HepG2 (cell line): ENCODE results near the gene HMGN4. TPM values are rescaled to one million over a fixed set of nuclear protein-coding genes. Genes with fewer than 3 reads are reported as not detected.
A peak's percentile ranks its signal among the peaks of the same experiment; 100 is the strongest.

ENCODE experiments used
- DNMT3B ChIP-seq: conservative IDR thresholded peaks from 2 replicates; pipeline ENCODE4 v1.6.1; 2016; ENCODE audit warnings: missing biosample characterization, control low read depth
- HHEX ChIP-seq: IDR thresholded peaks from 2 replicates; pipeline ENCODE4 v1.6.1; 2016; ENCODE audit warnings: control low read depth
- HMG20B ChIP-seq: conservative IDR thresholded peaks from 2 replicates; pipeline ENCODE4 v1.6.1; 2016; ENCODE audit warnings: missing genetic modification reagents, missing compliant biosample characterization
- ISL2 ChIP-seq: sonication (generic); formaldehyde crosslinking; IDR thresholded peaks from 2 replicates; pipeline ENCODE4 v1.5.0; 2020; ENCODE audit warnings: missing genetic modification reagents
- JDP2 ChIP-seq: sonication (generic); formaldehyde crosslinking; IDR thresholded peaks from 2 replicates; pipeline ENCODE4 v1.8.1; 2022; ENCODE audit warnings: missing genetic modification reagents, borderline replicate concordance
- KDM3A ChIP-seq: IDR thresholded peaks from 2 replicates; pipeline ENCODE4 v1.6.1; 2018; ENCODE audit warnings: low read depth, missing compliant biosample characterization
- NR1H2 ChIP-seq: sonication (generic); formaldehyde crosslinking; IDR thresholded peaks from 2 replicates; pipeline ENCODE4 v1.8.1; 2022; ENCODE audit warnings: low read depth, missing genetic modification reagents, borderline replicate concordance
- SAFB2 ChIP-seq: sonication (generic); formaldehyde crosslinking; IDR thresholded peaks from 2 replicates; pipeline ENCODE4 v1.5.1; 2020; ENCODE audit warnings: missing genetic modification reagents, low read depth, mild to moderate bottlenecking, borderline replicate concordance
- TBX2 ChIP-seq: sonication (generic); formaldehyde crosslinking; IDR thresholded peaks from 2 replicates; pipeline ENCODE4 v1.5.0; 2020; ENCODE audit warnings: missing genetic modification reagents, mild to moderate bottlenecking, borderline replicate concordance
- ZNF17 ChIP-seq: sonication (generic); formaldehyde crosslinking; IDR thresholded peaks from 2 replicates; pipeline ENCODE4 v1.5.0; 2020; ENCODE audit warnings: mild to moderate bottlenecking, missing genetic modification reagents
- ZNF253 ChIP-seq: sonication (generic); formaldehyde crosslinking; IDR thresholded peaks from 2 replicates; pipeline ENCODE4 v1.8.0; 2022; ENCODE audit warnings: mild to moderate bottlenecking, missing genetic modification reagents, borderline replicate concordance
- ZNF329 ChIP-seq: sonication (generic); formaldehyde crosslinking; IDR thresholded peaks from 2 replicates; pipeline ENCODE4 v1.9.0; 2021; ENCODE audit warnings: low read depth, mild to moderate bottlenecking, missing genetic modification reagents
- ZNF33B ChIP-seq: sonication (generic); formaldehyde crosslinking; IDR thresholded peaks from 2 replicates; pipeline ENCODE4 v1.5.1; 2020; ENCODE audit warnings: mild to moderate bottlenecking, missing genetic modification reagents
- polyA plus RNA-seq, 8 experiments: library from polyadenylated mRNA; depleted of rRNA in 3 of 8; stranded (reverse) in 7 of 8; unstranded in 1 of 8; fragments of >200 nt; fragmentation: Illumina TruSeq in 4 of 8; extraction: Trizol in 4 of 8; gene quantifications; 2 replicates each; pipeline versions ENCODE4 v1.2.1 to v1.2.3, GENCODE V29; 2011 to 2016; ENCODE audit warnings: low read depth in 4 of 8, missing spikeins in 1 of 8, mixed read lengths in 1 of 8; ENCODE audit not compliant: insufficient read depth in 1 of 8
- total RNA-seq, 5 experiments: library from RNA; depleted of rRNA; stranded (reverse); fragments of >200 nt; fragmentation: Illumina TruSeq; extraction: Trizol; gene quantifications; 2 replicates each; pipeline ENCODE4 v1.2.3, GENCODE V29; 2016; ENCODE audit warnings: low read depth in 1 of 5
- TF ChIP-seq, protein P1 (sequence below): IDR thresholded peaks from 2 replicates; pipeline ENCODE4 v1.6.1; 2012; ENCODE audit warnings: low read depth, low read length, improper control_type of control experiment
- TF ChIP-seq, protein P2 (sequence below), 2 experiments: sonication (generic) in 1 of 2; formaldehyde crosslinking in 1 of 2; IDR thresholded peaks; 2 replicates each; pipeline versions ENCODE4 v1.6.1 to v1.9.0; 2014 to 2022; ENCODE audit warnings: antibody characterized with exemption in 1 of 2, borderline replicate concordance in 1 of 2, inconsistent platforms in 1 of 2, low read depth in 1 of 2, missing genetic modification reagents in 1 of 2
- TF ChIP-seq, protein P3 (sequence below): sonication (generic); formaldehyde crosslinking; IDR thresholded peaks from 2 replicates; pipeline ENCODE4 v1.5.1; 2020; ENCODE audit warnings: missing genetic modification reagents, mild to moderate bottlenecking, borderline replicate concordance
- TF ChIP-seq, protein P4 (sequence below): IDR thresholded peaks from 2 replicates; pipeline ENCODE4 v1.6.1; 2016; ENCODE audit warnings: missing compliant biosample characterization, missing genetic modification reagents, borderline replicate concordance

HMGN4 gene
- total and polyA plus RNA-seq, 2 of the 13 experiments (the other 11 are each of a cell fraction or from before 2014, with no cell fraction given), result 39.9 to 52.1 TPM

DNA sequence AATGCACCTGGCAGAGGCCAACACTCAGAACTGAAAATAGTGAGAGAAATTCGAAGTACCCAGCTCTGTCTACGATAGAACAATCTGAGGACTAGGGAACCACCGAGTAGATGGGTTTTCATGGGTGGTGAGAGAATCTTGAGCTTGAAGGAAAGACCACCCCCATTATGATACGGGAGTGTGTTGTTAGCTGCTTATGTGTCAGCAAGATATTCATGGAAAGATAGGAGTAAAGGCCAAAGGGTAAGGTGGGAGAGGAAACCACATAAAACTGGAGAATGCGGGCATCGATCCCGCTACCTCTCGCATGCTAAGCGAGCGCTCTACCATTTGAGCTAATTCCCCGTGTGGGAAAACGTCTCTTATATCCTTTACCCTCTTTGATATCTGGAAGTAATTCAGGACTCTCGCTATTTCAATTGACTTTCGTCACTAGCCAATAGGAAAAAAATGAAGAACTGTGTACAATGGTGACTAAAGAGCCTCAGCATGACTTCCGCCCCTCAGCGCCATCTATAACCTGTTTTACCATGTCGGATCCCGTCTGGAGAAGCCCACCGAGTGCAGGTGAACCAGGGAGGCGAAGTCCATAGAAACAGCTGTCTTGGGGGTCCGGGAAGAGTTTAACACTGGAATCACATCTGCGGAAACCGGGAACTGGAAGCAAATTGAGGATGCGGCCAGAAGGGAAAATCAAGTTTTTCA, 33.6 kb downstream of the HMGN4 start (continued):
- TF ChIP-seq, protein P1, sequence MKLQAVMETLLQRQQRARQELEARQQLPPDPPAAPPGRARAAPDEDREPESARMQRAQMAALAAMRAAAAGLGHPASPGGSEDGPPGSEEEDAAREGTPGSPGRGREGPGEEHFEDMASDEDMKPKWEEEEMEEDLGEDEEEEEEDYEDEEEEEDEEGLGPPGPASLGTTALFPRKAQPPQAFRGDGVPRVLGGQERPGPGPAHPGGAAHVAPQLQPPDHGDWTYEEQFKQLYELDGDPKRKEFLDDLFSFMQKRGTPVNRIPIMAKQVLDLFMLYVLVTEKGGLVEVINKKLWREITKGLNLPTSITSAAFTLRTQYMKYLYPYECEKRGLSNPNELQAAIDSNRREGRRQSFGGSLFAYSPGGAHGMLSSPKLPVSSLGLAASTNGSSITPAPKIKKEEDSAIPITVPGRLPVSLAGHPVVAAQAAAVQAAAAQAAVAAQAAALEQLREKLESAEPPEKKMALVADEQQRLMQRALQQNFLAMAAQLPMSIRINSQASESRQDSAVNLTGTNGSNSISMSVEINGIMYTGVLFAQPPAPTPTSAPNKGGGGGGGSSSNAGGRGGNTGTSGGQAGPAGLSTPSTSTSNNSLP, result peak; percentile 99
- TF ChIP-seq ISL2 (CRISPR knock-in tag) (peak; percentile 76), ZNF17 (CRISPR knock-in tag) (no peak), DNMT3B (CRISPR knock-in tag) (peak; percentile 56), ZNF329 (CRISPR knock-in tag) (0 out of 2 replicates have a peak, but pooled peaks have one; percentile 65), NR1H2 (CRISPR knock-in tag) (no peak; the same call in 1 of the 2 replicates), TBX2 (CRISPR knock-in tag) (peak; percentile 21; the same call in 1 of the 2 replicates), KDM3A (peak; percentile 84), JDP2 (CRISPR knock-in tag) (no peak), ZNF253 (CRISPR knock-in tag) (no peak), ZNF33B (CRISPR knock-in tag) (peak; percentile 52; the same call in 1 of the 2 replicates), HHEX (CRISPR knock-in tag) (peak; percentile 61; the same call in 1 of the 2 replicates), SAFB2 (CRISPR knock-in tag) (no peak), HMG20B (CRISPR knock-in tag) (peak; percentile 69)
- TF ChIP-seq, protein P2, sequence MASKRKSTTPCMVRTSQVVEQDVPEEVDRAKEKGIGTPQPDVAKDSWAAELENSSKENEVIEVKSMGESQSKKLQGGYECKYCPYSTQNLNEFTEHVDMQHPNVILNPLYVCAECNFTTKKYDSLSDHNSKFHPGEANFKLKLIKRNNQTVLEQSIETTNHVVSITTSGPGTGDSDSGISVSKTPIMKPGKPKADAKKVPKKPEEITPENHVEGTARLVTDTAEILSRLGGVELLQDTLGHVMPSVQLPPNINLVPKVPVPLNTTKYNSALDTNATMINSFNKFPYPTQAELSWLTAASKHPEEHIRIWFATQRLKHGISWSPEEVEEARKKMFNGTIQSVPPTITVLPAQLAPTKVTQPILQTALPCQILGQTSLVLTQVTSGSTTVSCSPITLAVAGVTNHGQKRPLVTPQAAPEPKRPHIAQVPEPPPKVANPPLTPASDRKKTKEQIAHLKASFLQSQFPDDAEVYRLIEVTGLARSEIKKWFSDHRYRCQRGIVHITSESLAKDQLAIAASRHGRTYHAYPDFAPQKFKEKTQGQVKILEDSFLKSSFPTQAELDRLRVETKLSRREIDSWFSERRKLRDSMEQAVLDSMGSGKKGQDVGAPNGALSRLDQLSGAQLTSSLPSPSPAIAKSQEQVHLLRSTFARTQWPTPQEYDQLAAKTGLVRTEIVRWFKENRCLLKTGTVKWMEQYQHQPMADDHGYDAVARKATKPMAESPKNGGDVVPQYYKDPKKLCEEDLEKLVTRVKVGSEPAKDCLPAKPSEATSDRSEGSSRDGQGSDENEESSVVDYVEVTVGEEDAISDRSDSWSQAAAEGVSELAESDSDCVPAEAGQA (IDR thresholded peaks at IDR 0.05; ENCODE audit: low read depth), result no peak
- TF ChIP-seq, protein P2 (CRISPR knock-in tag; IDR thresholded peaks at IDR 0.05; ENCODE audit: borderline replicate concordance), result no peak
- TF ChIP-seq, protein P3, sequence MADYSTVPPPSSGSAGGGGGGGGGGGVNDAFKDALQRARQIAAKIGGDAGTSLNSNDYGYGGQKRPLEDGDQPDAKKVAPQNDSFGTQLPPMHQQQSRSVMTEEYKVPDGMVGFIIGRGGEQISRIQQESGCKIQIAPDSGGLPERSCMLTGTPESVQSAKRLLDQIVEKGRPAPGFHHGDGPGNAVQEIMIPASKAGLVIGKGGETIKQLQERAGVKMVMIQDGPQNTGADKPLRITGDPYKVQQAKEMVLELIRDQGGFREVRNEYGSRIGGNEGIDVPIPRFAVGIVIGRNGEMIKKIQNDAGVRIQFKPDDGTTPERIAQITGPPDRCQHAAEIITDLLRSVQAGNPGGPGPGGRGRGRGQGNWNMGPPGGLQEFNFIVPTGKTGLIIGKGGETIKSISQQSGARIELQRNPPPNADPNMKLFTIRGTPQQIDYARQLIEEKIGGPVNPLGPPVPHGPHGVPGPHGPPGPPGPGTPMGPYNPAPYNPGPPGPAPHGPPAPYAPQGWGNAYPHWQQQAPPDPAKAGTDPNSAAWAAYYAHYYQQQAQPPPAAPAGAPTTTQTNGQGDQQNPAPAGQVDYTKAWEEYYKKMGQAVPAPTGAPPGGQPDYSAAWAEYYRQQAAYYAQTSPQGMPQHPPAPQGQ (CRISPR knock-in tag), result no peak
- TF ChIP-seq, protein P4, sequence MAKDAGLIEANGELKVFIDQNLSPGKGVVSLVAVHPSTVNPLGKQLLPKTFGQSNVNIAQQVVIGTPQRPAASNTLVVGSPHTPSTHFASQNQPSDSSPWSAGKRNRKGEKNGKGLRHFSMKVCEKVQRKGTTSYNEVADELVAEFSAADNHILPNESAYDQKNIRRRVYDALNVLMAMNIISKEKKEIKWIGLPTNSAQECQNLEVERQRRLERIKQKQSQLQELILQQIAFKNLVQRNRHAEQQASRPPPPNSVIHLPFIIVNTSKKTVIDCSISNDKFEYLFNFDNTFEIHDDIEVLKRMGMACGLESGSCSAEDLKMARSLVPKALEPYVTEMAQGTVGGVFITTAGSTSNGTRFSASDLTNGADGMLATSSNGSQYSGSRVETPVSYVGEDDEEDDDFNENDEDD, result no peak
